Measurements from ENCODE around the gene ANKRD10. TPM values are rescaled to one million over a fixed set of nuclear protein-coding genes. Genes with fewer than 3 reads are reported as not detected.

ANKRD10 gene
- total and polyA plus RNA-seq, 11 donors, result 37.7 to 81.3 (median 47.6) TPM

DNA sequence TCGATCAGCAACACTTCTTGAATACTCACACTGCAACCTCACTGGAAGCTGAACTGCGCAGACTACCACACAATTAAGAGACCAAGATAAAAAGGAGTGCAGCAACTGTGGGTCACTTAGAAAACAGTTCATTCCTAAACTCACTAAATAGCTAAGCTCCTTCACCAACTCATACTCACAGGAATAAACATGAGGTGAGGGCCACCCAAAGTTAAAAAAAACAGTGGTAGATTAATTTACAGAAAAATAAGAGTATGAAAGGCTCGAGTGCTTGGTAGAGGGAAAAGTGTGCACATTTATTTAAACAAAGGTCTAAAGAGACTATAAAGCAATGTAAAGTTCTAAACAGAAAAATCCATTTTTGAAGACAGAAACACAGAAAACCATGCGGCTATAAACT lies 7.6 kb downstream of the ANKRD10 start:
- Histone ChIP-seq H3K36me3 (peaks cover 0 to 77% (median 59%) of the 10 kb centered on the region in 9 donors), H3K27ac (peak overlapping the region in 8 of 12 donors; percentile 8 to 56 (median 28)), H3K9me3 (no peaks in the 10 kb centered on the region), H3K4me3 (peak overlapping the region in 1 of 12 donors; percentile 19), H3K4me1 (peaks cover 17 to 69% (median 56%) of the 10 kb centered on the region in 12 donors), H3K27me3 (no peaks in the 10 kb centered on the region)
- no peak for DNase-seq
- no peak for ATAC-seq
- intact Hi-C loops (cut with DNase I), result no loop called here
- 74 to 85% (median 78%) methylated on average over 3 of the region's 4 CpGs for WGBS, 4 donors
- no peak for TF ChIP-seq POLR2A (IDR thresholded peaks at IDR 0.05)
- TF ChIP-seq, protein P1, sequence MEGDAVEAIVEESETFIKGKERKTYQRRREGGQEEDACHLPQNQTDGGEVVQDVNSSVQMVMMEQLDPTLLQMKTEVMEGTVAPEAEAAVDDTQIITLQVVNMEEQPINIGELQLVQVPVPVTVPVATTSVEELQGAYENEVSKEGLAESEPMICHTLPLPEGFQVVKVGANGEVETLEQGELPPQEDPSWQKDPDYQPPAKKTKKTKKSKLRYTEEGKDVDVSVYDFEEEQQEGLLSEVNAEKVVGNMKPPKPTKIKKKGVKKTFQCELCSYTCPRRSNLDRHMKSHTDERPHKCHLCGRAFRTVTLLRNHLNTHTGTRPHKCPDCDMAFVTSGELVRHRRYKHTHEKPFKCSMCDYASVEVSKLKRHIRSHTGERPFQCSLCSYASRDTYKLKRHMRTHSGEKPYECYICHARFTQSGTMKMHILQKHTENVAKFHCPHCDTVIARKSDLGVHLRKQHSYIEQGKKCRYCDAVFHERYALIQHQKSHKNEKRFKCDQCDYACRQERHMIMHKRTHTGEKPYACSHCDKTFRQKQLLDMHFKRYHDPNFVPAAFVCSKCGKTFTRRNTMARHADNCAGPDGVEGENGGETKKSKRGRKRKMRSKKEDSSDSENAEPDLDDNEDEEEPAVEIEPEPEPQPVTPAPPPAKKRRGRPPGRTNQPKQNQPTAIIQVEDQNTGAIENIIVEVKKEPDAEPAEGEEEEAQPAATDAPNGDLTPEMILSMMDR (IDR thresholded peaks at IDR 0.05), result no peak

DNA sequence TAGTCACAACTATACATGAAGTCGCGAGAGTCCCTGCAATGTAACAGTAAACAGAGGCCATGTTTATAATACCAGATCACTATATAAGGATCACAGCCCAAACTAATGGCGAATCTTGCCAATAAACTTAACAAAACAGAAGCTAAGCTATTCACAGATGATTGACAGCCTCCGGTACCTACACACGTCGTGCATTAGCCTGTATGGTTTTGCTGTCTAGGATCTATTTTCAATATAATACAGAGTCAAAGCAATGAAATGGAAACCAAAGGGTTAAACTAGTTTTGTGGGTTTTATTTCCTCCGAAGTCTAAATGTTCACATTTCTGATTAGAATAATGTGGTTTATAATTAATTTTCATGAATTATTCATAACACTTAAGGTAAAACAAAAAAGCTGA lies 10.1 kb downstream of the ANKRD10 start:
- DNase-seq (no peak), ATAC-seq (no peak)
- Histone ChIP-seq H3K36me3 (peaks cover 0 to 90% (median 65%) of the 10 kb centered on the region in 9 donors), H3K4me1 (peaks cover 10 to 46% (median 34%) of the 10 kb centered on the region in 12 donors), H3K4me3 (no peak overlapping the region), H3K9me3 (no peaks in the 10 kb centered on the region), H3K27ac (no peak overlapping the region), H3K27me3 (no peaks in the 10 kb centered on the region)
- intact Hi-C loops (cut with DNase I), result no loop called here
- TF ChIP-seq, protein P1 (IDR thresholded peaks at IDR 0.05), result no peak
- no peak for TF ChIP-seq POLR2A (IDR thresholded peaks at IDR 0.05)
- WGBS, 4 donors, result 78 to 84% (median 82%) methylated on average over 7 of the region's 7 CpGs

DNA sequence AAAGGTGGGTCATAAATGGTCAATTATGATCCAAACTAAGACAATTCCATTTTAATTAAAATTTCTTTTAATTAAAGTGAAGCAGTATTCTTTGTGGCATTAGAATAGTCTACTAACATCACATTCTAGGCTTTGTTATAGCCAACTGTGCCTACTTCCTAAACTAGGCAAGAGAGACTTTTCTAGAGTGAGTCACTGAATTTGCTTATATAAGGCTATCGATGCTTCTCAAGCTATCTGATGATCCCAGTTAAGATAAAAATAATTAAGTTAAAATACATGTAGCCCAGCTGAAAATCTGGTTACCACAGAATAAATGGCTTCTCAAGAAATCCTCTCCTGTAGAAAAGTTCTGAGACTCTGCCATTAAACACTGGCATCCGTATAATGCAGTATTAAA lies 12.5 kb downstream of the ANKRD10 start:
- peaks cover 0 to 22% (median 11%) of the 10 kb centered on the region in 12 donors for H3K4me1 ChIP-seq
- no peak overlapping the region for H3K27ac ChIP-seq
- H3K36me3 ChIP-seq, result peaks cover 0 to 92% (median 53%) of the 10 kb centered on the region in 9 donors
- no peaks in the 10 kb centered on the region for H3K27me3 ChIP-seq
- TF ChIP-seq, protein P1 (IDR thresholded peaks at IDR 0.05), result no peak
- TF ChIP-seq POLR2A (IDR thresholded peaks at IDR 0.05), result no peak
- intact Hi-C loops (cut with DNase I), result no loop called here
- no peak overlapping the region for H3K4me3 ChIP-seq
- 91 to 95% (median 92%) methylated on average over 2 of the region's 2 CpGs for WGBS, 4 donors
- no peak for DNase-seq
- H3K9me3 ChIP-seq, result no peaks in the 10 kb centered on the region
- ATAC-seq, result no peak

DNA sequence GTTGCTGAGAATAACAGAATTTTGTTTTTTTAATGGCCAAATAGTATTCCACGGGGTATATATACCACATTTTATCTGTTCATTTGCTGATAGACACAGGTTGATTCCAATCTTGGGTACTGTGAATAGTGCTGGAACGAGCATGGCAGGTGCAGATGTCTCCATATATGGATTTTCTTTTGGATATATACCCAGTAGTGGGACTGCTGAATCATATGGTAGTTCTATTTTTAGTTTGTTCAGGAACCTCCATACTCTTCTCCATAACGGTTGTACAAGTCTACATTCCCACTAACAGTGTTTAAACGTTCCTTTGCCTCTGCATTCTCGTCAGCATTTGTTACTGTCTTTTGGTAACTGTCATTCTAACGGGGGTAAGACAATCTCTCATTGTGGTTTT lies 17.3 kb downstream of the ANKRD10 start:
- ATAC-seq (no peak), DNase-seq (no peak)
- intact Hi-C loops (cut with DNase I), result no loop called here
- Histone ChIP-seq H3K9me3 (no peaks in the 10 kb centered on the region), H3K27me3 (no peaks in the 10 kb centered on the region), H3K4me3 (no peak overlapping the region), H3K4me1 (peaks cover 0 to 3% (median 0%) of the 10 kb centered on the region in 12 donors), H3K27ac (no peak overlapping the region), H3K36me3 (peaks cover 0 to 84% (median 45%) of the 10 kb centered on the region in 9 donors)
- WGBS, 4 donors, result 67 to 76% (median 71%) methylated on average over 6 of the region's 6 CpGs
- TF ChIP-seq, protein P1 (IDR thresholded peaks at IDR 0.05), result no peak
- TF ChIP-seq POLR2A (IDR thresholded peaks at IDR 0.05), result no peak

Data from heart left ventricle (tissue), 16 donors.